AG10803 (cell line): ENCODE measurements around the gene RRP15.

Experiments
- DNase-seq: peaks from one replicate; pipeline ENCODE4 v3.0.0; 2010; ENCODE audit warnings: low read depth
- H3K4me3 ChIP-seq: 2 replicates; pipeline ENCODE4 v1.5.1; 2011; ENCODE audit warnings: mild to moderate bottlenecking, low read length, control low read depth
- TF ChIP-seq, protein P1 (sequence below): conservative IDR thresholded peaks from 2 replicates; pipeline ENCODE4 v1.5.1; 2011; ENCODE audit warnings: mild to moderate bottlenecking, low read length, control low read depth, inconsistent platforms

RRP15 gene, protein sequence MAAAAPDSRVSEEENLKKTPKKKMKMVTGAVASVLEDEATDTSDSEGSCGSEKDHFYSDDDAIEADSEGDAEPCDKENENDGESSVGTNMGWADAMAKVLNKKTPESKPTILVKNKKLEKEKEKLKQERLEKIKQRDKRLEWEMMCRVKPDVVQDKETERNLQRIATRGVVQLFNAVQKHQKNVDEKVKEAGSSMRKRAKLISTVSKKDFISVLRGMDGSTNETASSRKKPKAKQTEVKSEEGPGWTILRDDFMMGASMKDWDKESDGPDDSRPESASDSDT

DNA sequence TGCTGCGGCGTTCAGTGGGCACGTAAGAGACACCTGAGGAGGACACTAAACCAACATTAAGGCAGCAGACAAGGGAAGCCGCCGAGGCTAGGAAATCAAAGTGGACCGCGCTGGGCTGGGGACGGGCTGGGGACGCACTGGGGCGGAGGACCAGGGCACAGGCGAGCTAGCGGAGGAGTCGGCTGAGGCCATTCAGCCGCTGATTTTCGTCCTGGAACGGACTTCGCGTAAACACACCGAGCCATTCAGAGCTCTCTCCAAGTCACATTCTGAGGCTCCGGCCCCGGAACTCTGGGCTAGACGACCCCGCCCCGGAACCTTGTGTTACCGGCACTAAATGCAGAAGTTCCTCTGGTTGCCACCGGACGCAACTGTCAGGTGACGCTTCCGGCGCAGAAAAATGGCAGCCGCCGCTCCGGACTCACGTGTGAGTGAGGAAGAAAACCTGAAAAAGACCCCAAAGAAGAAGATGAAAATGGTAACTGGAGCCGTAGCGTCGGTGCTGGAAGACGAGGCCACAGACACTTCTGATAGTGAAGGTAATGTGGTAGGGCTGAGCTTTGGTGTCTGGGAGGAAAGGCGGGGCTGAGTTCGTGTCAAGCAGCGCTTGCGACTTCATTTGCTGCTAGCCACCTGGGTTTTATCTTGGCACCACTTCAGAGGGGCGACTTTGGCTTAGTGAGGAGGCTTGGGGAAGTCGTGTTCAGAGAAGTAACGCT lies at the start of gene RRP15:
TSS of gene RRP15 (plus strand) at position 377 of the 719 bp plus-strand sequence. CDS start at position 401, 24 bp downstream.
- TF ChIP-seq, protein P1, sequence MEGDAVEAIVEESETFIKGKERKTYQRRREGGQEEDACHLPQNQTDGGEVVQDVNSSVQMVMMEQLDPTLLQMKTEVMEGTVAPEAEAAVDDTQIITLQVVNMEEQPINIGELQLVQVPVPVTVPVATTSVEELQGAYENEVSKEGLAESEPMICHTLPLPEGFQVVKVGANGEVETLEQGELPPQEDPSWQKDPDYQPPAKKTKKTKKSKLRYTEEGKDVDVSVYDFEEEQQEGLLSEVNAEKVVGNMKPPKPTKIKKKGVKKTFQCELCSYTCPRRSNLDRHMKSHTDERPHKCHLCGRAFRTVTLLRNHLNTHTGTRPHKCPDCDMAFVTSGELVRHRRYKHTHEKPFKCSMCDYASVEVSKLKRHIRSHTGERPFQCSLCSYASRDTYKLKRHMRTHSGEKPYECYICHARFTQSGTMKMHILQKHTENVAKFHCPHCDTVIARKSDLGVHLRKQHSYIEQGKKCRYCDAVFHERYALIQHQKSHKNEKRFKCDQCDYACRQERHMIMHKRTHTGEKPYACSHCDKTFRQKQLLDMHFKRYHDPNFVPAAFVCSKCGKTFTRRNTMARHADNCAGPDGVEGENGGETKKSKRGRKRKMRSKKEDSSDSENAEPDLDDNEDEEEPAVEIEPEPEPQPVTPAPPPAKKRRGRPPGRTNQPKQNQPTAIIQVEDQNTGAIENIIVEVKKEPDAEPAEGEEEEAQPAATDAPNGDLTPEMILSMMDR, result no peak
- peak within 1 kb of the TSS; percentile 98 for H3K4me3 ChIP-seq
- peak; percentile 87 for DNase-seq

DNA sequence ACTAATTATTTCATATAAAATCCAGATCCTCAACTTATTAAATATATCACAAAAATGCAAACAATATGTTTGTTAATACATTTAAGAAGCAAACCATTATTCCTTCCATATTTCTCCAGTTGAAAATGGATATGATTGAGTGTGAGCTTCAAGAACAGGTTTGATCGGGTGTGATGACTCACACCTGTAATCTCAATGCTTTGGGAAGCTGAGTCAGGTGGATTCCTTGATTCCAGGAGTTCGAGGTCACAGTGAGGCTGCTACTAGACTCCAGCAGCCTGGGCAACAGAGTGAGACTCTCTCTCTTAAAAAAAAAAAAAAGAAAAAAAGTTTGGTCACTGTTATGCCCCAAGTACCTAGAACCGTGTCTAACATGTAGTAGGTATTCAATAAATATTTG lies 42.9 kb upstream of the RRP15 start:
- no peak for DNase-seq
- H3K4me3 ChIP-seq, result no peak overlapping the region
- TF ChIP-seq, protein P1, result no peak

DNA sequence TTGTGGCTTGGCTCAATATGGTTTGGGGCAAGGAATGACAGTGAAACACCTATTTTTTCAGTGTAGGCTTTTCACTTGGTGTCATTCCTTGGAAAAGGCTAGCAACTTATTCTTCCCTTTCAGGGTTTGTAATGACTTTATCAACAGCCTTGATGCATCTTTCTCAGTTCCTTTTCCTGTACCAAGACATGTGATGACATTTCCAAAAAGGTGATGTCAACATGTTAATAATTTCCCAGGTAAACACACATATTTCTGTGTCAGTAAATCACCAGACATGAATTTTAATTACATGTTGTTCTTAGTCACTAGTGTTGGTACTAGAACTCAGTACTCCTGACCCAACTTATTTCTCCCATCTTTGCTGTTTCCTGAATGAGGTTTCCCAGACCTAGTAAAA lies 37.8 kb upstream of the RRP15 start:
- TF ChIP-seq, protein P1, result no peak
- DNase-seq, result no peak
- H3K4me3 ChIP-seq, result no peak overlapping the region

DNA sequence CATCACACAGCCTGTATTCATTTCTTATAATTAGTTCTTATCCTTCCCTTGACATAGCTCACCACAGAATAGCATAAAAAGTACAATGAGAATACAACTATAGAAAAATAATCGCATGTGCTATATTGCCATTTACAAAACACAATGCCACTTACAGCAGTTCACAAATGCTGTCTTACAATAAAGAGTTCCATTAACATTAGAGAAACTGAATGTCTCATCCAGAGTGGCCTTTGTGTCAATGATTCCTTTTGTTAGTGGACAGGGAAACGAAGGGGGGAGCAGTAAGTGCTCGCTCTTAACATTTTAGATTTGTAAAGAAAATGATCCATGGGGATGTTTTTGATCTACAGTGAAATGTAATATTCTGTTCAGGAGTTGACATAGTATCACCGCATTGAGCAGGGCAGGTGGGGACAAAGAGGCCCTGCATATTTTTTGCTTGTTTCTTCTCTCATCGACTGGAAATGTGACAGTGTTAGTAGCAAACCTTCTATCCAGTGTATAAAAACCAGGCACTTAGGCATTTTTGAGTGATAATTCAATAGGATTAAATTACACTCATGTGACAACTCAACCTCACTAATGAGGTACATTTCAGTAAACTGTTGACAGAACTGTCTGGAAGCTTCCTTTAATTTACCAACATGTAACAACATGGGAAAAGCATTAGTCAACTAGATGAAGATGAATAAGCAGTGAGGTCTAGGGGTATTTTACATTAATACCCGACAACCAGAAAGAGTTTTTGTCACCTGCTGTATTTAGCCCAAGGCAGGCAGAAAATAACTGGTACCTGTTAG lies 35.6 kb upstream of the RRP15 start:
- H3K4me3 ChIP-seq, result no peak overlapping the region
- DNase-seq, result no peak
- TF ChIP-seq, protein P1, result no peak

DNA sequence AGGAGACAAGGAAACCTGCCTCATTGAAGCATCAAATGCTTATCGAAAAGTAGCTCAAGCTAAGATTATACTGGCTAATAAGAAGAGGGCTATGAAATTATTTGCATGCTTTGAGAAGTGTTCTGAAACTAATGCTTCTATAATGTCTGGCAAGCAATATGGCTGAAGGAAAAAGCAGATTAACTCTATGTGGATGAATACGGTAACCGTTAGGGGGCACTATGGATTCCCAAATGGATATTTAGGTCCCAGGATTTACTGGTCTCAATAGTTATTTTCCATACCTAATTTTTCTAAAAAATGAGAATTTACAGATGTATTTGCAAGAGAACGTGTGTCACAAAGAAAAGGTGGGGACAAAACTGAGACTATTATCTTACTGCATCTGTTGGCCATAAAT lies 34.6 kb upstream of the RRP15 start:
- TF ChIP-seq, protein P1, result no peak; the same call in 1 of the 2 replicates
- H3K4me3 ChIP-seq, result no peak overlapping the region

DNA sequence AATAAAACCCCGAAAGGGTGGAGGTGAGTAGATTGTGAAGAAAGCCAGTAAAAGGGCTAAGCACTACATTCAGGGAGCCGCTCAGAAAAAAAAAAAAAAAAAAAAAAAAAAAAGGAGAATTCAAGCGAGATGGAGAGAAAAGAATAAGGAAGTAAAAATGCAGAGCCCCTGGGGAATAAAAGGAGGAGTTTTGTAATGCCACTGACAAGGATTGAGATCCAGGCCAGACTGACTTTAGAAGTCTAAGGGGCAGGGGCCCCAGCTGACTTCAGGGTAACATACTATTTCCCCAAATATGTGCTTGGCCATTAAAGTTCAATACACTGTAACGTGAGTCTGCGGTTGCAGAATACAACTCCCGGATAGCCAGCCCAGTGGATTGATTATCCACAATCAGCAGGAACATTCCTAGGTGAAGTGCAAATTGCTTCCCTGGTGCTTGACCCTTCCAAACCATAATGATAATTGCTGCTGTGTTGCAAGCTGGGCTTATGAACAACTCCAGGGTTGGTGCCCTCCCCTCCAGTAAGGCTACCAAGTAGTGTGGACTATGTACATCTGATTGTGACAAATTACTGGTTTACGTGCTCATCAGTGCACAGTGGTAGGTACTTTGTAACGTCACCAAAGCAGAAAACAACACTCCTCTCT lies 30.7 kb upstream of the RRP15 start:
- DNase-seq, result no peak
- H3K4me3 ChIP-seq, result no peak overlapping the region
- TF ChIP-seq, protein P1, result no peak

More for the DNA sequence above, 34.6 kb upstream of the RRP15 start:
- DNase-seq, result no peak
